Loucy (cell line): ENCODE data around the gene ZFP28.

Experiments
- EZH2phosphoT487 ChIP-seq: fragments of 200-600 bp; IDR thresholded peaks from 2 replicates; pipeline ENCODE4 v1.6.1; 2018; ENCODE audit warnings: antibody characterized with exemption, mild to moderate bottlenecking, moderate library complexity, borderline replicate concordance
- TF ChIP-seq, protein P1 (sequence below): fragments of 200-600 bp; sonication (generic); conservative IDR thresholded peaks from 2 replicates; pipeline ENCODE4 v1.5.1; 2014; ENCODE audit warnings: mild to moderate bottlenecking, antibody characterized with exemption, low read length

GRCh38 chr19:56525214-56525860, 13.4 kb upstream of the ZFP28 start:
- TF ChIP-seq, protein P1, sequence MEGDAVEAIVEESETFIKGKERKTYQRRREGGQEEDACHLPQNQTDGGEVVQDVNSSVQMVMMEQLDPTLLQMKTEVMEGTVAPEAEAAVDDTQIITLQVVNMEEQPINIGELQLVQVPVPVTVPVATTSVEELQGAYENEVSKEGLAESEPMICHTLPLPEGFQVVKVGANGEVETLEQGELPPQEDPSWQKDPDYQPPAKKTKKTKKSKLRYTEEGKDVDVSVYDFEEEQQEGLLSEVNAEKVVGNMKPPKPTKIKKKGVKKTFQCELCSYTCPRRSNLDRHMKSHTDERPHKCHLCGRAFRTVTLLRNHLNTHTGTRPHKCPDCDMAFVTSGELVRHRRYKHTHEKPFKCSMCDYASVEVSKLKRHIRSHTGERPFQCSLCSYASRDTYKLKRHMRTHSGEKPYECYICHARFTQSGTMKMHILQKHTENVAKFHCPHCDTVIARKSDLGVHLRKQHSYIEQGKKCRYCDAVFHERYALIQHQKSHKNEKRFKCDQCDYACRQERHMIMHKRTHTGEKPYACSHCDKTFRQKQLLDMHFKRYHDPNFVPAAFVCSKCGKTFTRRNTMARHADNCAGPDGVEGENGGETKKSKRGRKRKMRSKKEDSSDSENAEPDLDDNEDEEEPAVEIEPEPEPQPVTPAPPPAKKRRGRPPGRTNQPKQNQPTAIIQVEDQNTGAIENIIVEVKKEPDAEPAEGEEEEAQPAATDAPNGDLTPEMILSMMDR: no peak
- TF ChIP-seq EZH2phosphoT487: no peak
